Prostate gland (tissue), 2 donors: ENCODE data around the gene PLAAT3. TPM values are rescaled to one million over a fixed set of nuclear protein-coding genes. Genes with fewer than 3 reads are reported as not detected.

Experiments used
- DNase-seq: peaks from one replicate; pipeline ENCODE4 v3.0.0-alpha.2; 2019; ENCODE audit warnings: low spot score
- H3K27ac ChIP-seq, 2 donors: fragments of 200-600 bp; sonication (generic); 2 replicates each; pipeline ENCODE4 v1.5.1; 2017 to 2019
- H3K27me3 ChIP-seq: fragments of 200-600 bp; sonication (generic); replicated peaks from 2 replicates; pipeline ENCODE4 v1.5.1; 2019; ENCODE audit not compliant: insufficient read depth
- H3K36me3 ChIP-seq, 2 donors: fragments of 200-600 bp; sonication (generic); 1 replicate in 1 of 2; 2 replicates in 1 of 2; pipeline versions ENCODE4 v1.5.1 to v1.8.1; 2017 to 2019
- H3K4me1 ChIP-seq: fragments of 200-600 bp; sonication (generic); replicated peaks from 2 replicates; pipeline ENCODE4 v1.5.1; 2019
- H3K4me3 ChIP-seq, 2 donors: fragments of 200-600 bp; sonication (generic); 2 replicates each; pipeline ENCODE4 v1.5.1; 2017 to 2019
- H3K9me3 ChIP-seq: fragments of 200-600 bp; sonication (generic); 2 replicates; pipeline ENCODE4 v1.5.1; 2017
- CTCF ChIP-seq, 4 experiments: fragments of 200-600 bp in 2 of 4; fragments of 450-650 bp in 2 of 4; sonication (generic) in 2 of 4; IDR thresholded peaks; 1 replicate in 3 of 4; 2 replicates in 1 of 4; pipeline ENCODE4 v1.5.1; 2016 to 2019; ENCODE audit warnings: antibody characterized with exemption in 4 of 4, mild to moderate bottlenecking in 2 of 4, moderate library complexity in 2 of 4
- POLR2A ChIP-seq: fragments of 450-650 bp; IDR thresholded peaks from one replicate; pipeline ENCODE4 v1.6.1; 2016; ENCODE audit warnings: antibody characterized with exemption, mild to moderate bottlenecking
- POLR2AphosphoS5 ChIP-seq: sonication (generic); formaldehyde crosslinking; IDR thresholded peaks from one replicate; pipeline ENCODE4 v1.6.1; 2017; ENCODE audit warnings: antibody characterized with exemption
- WGBS: methylation state at CpG from one replicate; pipeline ENCODE4 v1.1.5; 2018; 5-methylcytosine and 5-hydroxymethylcytosine counted together
- intact Hi-C: fragments of 100-400 bp; cut with DNase I; formaldehyde crosslinking; loops from one replicate; pipeline ENCODE4 v1.14.2; 2022
- total RNA-seq, 2 donors: library from RNA; depleted of rRNA; stranded (reverse); fragments of >200 nt; gene quantifications; one replicate each; pipeline ENCODE4 v1.1.0, GENCODE V29; 2016

The PLAAT3 gene
- total RNA-seq, 2 donors from 2014 or later = 7.0 to 118 TPM

- 65% methylated on average over 4 of the region's 4 CpGs for WGBS
- no peak for DNase-seq
- no peaks in the 10 kb centered on the region for H3K4me1 ChIP-seq
Measured at GRCh38 chr11:63592975-63593395, 21.2 kb downstream of the PLAAT3 start.

GRCh38 chr11:63590024-63590788, 24.0 kb downstream of the PLAAT3 start:
- H3K4me1 ChIP-seq = no peaks in the 10 kb centered on the region
- H3K9me3 ChIP-seq = no peaks in the 10 kb centered on the region
- no peaks in the 10 kb centered on the region for H3K36me3 ChIP-seq
- no peaks in the 10 kb centered on the region for H3K27me3 ChIP-seq
- no peak for DNase-seq
- WGBS = 94% methylated on average over 18 of the region's 18 CpGs
- no peak overlapping the region for H3K4me3 ChIP-seq
- no peak overlapping the region for H3K27ac ChIP-seq
- TF ChIP-seq POLR2AphosphoS5 = no peak
- no peak for TF ChIP-seq POLR2A
- TF ChIP-seq CTCF (IDR thresholded peaks at IDR 0.05) = no peak
- intact Hi-C loops = no loop called here

More at GRCh38 chr11:63592975-63593395, 21.2 kb downstream of the PLAAT3 start:
- no peaks in the 10 kb centered on the region for H3K27me3 ChIP-seq
- no peak overlapping the region for H3K27ac ChIP-seq
- no peaks in the 10 kb centered on the region for H3K9me3 ChIP-seq
- no peak overlapping the region for H3K4me3 ChIP-seq
- H3K36me3 ChIP-seq = no peaks in the 10 kb centered on the region
- no peak for TF ChIP-seq POLR2AphosphoS5
- no peak for TF ChIP-seq POLR2A
- peak in 3 of 4 experiments; percentile 27 to 46 (median 28) for TF ChIP-seq CTCF (IDR thresholded peaks at IDR 0.05)
- intact Hi-C loops = no loop called here

GRCh38 chr11:63589000-63589399, 25.2 kb downstream of the PLAAT3 start:
- H3K4me1 ChIP-seq = no peaks in the 10 kb centered on the region
- intact Hi-C loops = no loop called here
- no peak overlapping the region for H3K4me3 ChIP-seq
- no peaks in the 10 kb centered on the region for H3K36me3 ChIP-seq
- no peaks in the 10 kb centered on the region for H3K27me3 ChIP-seq
- TF ChIP-seq CTCF (IDR thresholded peaks at IDR 0.05) (no peak), POLR2A (no peak), POLR2AphosphoS5 (no peak)
- H3K9me3 ChIP-seq = no peaks in the 10 kb centered on the region
- DNase-seq = no peak
- no peak overlapping the region for H3K27ac ChIP-seq
- WGBS = 70% methylated on average over 3 of the region's 3 CpGs

- Histone ChIP-seq H3K4me3 (no peak overlapping the region), H3K27me3 (no peaks in the 10 kb centered on the region), H3K27ac (no peak overlapping the region), H3K4me1 (no peaks in the 10 kb centered on the region), H3K9me3 (no peaks in the 10 kb centered on the region), H3K36me3 (no peaks in the 10 kb centered on the region)
- 82% methylated on average over 6 of the region's 6 CpGs for WGBS
- intact Hi-C loops = no loop called here
- DNase-seq = no peak
- no peak for TF ChIP-seq POLR2A
- no peak for TF ChIP-seq CTCF (IDR thresholded peaks at IDR 0.05)
- TF ChIP-seq POLR2AphosphoS5 = no peak
Measured at GRCh38 chr11:63586451-63587166, 27.6 kb downstream of the PLAAT3 start.
